ENCODE measurements around the gene KSR1. TPM values are rescaled to one million over a fixed set of nuclear protein-coding genes. Genes with fewer than 3 reads are reported as not detected.

The KSR1 gene
- total and polyA plus RNA-seq, 10 of the 15 experiments (the other 5 are each of a cell fraction or from before 2014, with no cell fraction given): 0.97 to 66.6 (median 22.9) TPM

DNA sequence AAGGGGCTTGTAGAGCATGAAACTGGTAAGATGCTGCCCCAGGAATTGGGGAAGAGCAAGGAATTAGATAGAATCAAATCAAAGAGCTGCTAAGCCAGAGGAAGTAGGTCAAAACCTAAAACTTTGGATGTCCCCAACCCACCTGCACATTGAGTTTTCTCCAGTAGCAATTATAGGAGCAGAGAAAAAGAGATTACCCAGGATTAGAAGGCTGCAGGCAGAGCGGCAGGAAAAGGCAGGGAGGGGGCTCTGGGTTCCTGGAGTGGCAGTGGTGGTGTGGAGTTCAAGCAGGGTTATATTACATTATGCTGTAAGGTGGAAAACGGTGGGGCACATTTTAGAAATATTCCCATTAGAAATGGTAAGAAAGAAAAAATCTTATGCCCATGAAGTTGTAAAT is 68.3 kb downstream of the KSR1 start:
- FAIRE-seq (no peak), DNase-seq (ENCODE audit: low read depth, low spot score) (no peak), ATAC-seq (no peak)
- RAD21 ChIA-PET (ENCODE audit: unreplicated experiment): interaction anchor here (1.0 to 1.4 kb wide), 4 partner anchors 16 to 64 kb away, joined by 3 to 5 read pairs (median 3); no protein-coding TSS in a partner anchor
- Histone ChIP-seq H3K9me3 (replicated peaks; ENCODE audit: control insufficient read depth, insufficient read depth, low read length) (no peaks in the 10 kb centered on the region), H3K27ac (ENCODE audit: control insufficient read depth, insufficient read depth) (no peak overlapping the region), H2AFZ (ENCODE audit: control insufficient read depth, low read depth, low read length) (no peak overlapping the region), H3K4me2 (ENCODE audit: control insufficient read depth, insufficient read depth) (no peak overlapping the region), H4K20me1 (ENCODE audit: control insufficient read depth, insufficient read depth) (0 out of 2 replicates have a peak, but pooled peaks cover 2% of the 10 kb centered on the region), H3K9ac (ENCODE audit: control insufficient read depth, insufficient read depth, low read length) (no peak overlapping the region), H3K4me3 (no peak overlapping the region), H3K36me3 (ENCODE audit: control insufficient read depth in 2 of 2, insufficient read depth in 2 of 2, low read length in 1 of 2) (peaks cover 0 to 3% of the 10 kb centered on the region in 2 experiments; a peak in 1 of 4 replicates), H3K4me1 (ENCODE audit: control insufficient read depth, insufficient read depth, low read length) (peaks cover 28% of the 10 kb centered on the region), H3K27me3 (replicated peaks in 1 of 2; ENCODE audit: control insufficient read depth in 2 of 2, insufficient read depth in 2 of 2, low read length in 1 of 2) (no peaks in the 10 kb centered on the region), H3K79me2 (ENCODE audit: control insufficient read depth, insufficient read depth, low read length) (peaks cover 45% of the 10 kb centered on the region)
- CTCF ChIA-PET: interaction anchor here (1.9 to 2.5 kb wide), 3 partner anchors 9 to 69 kb away, joined by 5 to 6 read pairs (median 6); partner anchors contain the start of gene KSR1
- BruUV-seq (replicated peaks): no TSS peak
- POLR2A ChIA-PET: interaction anchor here (0.5 kb wide), 1 partner anchor 30 kb away, joined by 4 read pairs; no protein-coding TSS in a partner anchor
- intact Hi-C loops (cut with micrococcal nuclease; ENCODE audit: unreplicated experiment) (no loop called here), in situ Hi-C loops (cut with MboI) (no loop called here)
- 95% methylated on average over 2 of the region's 2 CpGs for WGBS (ENCODE audit: insufficient coverage, insufficient replicate concordance, low lambda C conversion rate, missing lambda C conversion rate)
- SMC1A ChIA-PET (ENCODE audit: uncharacterized antibody, unreplicated experiment): interaction anchor here (1.0 to 3.0 kb wide), 7 partner anchors 10 to 66 kb away, joined by 3 to 14 read pairs (median 3); no protein-coding TSS in a partner anchor
- TF ChIP-seq HDAC6 (IDR thresholded peaks at IDR 0.05; ENCODE audit: unreplicated experiment): no peak
- no peak for TF ChIP-seq MTA2 (IDR thresholded peaks at IDR 0.05; ENCODE audit: low read depth)
- TF ChIP-seq IKZF2 (IDR thresholded peaks at IDR 0.05): no peak
- TF ChIP-seq MXI1 (IDR thresholded peaks at IDR 0.05; ENCODE audit: low read depth, low read length): no peak
- TF ChIP-seq, protein P1, sequence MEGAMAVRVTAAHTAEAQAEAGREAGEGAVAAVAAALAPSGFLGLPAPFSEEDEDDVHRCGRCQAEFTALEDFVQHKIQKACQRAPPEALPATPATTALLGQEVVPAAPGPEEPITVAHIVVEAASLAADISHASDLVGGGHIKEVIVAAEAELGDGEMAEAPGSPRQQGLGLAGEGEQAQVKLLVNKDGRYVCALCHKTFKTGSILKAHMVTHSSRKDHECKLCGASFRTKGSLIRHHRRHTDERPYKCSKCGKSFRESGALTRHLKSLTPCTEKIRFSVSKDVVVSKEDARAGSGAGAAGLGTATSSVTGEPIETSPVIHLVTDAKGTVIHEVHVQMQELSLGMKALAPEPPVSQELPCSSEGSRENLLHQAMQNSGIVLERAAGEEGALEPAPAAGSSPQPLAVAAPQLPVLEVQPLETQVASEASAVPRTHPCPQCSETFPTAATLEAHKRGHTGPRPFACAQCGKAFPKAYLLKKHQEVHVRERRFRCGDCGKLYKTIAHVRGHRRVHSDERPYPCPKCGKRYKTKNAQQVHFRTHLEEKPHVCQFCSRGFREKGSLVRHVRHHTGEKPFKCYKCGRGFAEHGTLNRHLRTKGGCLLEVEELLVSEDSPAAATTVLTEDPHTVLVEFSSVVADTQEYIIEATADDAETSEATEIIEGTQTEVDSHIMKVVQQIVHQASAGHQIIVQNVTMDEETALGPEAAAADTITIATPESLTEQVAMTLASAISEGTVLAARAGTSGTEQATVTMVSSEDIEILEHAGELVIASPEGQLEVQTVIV (IDR thresholded peaks at IDR 0.05; ENCODE audit: borderline replicate concordance, partially characterized antibody): no peak
- no peak for TF ChIP-seq PAX5 (IDR thresholded peaks at IDR 0.05; ENCODE audit: borderline replicate concordance, low read depth, low read length)
- TF ChIP-seq ZZZ3 (IDR thresholded peaks at IDR 0.05; ENCODE audit: control insufficient read depth, insufficient read length, low read depth): no peak
- TF ChIP-seq, protein P2, sequence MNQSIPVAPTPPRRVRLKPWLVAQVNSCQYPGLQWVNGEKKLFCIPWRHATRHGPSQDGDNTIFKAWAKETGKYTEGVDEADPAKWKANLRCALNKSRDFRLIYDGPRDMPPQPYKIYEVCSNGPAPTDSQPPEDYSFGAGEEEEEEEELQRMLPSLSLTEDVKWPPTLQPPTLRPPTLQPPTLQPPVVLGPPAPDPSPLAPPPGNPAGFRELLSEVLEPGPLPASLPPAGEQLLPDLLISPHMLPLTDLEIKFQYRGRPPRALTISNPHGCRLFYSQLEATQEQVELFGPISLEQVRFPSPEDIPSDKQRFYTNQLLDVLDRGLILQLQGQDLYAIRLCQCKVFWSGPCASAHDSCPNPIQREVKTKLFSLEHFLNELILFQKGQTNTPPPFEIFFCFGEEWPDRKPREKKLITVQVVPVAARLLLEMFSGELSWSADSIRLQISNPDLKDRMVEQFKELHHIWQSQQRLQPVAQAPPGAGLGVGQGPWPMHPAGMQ (IDR thresholded peaks at IDR 0.05; ENCODE audit: borderline replicate concordance): no peak
- TF ChIP-seq ZNF24 (IDR thresholded peaks at IDR 0.05): no peak
- TF ChIP-seq EZH2 (IDR thresholded peaks at IDR 0.05; ENCODE audit: borderline replicate concordance, control insufficient read depth, low read depth, low read length): no peak
- no peak for TF ChIP-seq KAT2A (conservative IDR thresholded peaks at IDR 0.05; ENCODE audit: control insufficient read depth, low read depth, low read length)
- TF ChIP-seq, protein P3, sequence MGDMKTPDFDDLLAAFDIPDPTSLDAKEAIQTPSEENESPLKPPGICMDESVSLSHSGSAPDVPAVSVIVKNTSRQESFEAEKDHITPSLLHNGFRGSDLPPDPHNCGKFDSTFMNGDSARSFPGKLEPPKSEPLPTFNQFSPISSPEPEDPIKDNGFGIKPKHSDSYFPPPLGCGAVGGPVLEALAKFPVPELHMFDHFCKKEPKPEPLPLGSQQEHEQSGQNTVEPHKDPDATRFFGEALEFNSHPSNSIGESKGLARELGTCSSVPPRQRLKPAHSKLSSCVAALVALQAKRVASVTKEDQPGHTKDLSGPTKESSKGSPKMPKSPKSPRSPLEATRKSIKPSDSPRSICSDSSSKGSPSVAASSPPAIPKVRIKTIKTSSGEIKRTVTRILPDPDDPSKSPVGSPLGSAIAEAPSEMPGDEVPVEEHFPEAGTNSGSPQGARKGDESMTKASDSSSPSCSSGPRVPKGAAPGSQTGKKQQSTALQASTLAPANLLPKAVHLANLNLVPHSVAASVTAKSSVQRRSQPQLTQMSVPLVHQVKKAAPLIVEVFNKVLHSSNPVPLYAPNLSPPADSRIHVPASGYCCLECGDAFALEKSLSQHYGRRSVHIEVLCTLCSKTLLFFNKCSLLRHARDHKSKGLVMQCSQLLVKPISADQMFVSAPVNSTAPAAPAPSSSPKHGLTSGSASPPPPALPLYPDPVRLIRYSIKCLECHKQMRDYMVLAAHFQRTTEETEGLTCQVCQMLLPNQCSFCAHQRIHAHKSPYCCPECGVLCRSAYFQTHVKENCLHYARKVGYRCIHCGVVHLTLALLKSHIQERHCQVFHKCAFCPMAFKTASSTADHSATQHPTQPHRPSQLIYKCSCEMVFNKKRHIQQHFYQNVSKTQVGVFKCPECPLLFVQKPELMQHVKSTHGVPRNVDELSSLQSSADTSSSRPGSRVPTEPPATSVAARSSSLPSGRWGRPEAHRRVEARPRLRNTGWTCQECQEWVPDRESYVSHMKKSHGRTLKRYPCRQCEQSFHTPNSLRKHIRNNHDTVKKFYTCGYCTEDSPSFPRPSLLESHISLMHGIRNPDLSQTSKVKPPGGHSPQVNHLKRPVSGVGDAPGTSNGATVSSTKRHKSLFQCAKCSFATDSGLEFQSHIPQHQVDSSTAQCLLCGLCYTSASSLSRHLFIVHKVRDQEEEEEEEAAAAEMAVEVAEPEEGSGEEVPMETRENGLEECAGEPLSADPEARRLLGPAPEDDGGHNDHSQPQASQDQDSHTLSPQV (IDR thresholded peaks at IDR 0.05): no peak
- no peak for TF ChIP-seq SIX5 (IDR thresholded peaks at IDR 0.05; ENCODE audit: low read depth, low read length, severe bottlenecking)
- TF ChIP-seq NR2C1 (IDR thresholded peaks at IDR 0.05): no peak

Measured in GM12878 (cell line).